NCI-H1048 (cell line): ENCODE measurements around the gene NXF3.
"Not testable (repeated sequence)": the region's sequence is repeated elsewhere in the genome, so short reads cannot be mapped to it uniquely, and the experiment has no call there.

ENCODE experiments used
- DNase-seq: peaks from one replicate; lab custom pipeline; 2025; lab: John Stamatoyannopoulos, UW

NXF3 gene

DNA sequence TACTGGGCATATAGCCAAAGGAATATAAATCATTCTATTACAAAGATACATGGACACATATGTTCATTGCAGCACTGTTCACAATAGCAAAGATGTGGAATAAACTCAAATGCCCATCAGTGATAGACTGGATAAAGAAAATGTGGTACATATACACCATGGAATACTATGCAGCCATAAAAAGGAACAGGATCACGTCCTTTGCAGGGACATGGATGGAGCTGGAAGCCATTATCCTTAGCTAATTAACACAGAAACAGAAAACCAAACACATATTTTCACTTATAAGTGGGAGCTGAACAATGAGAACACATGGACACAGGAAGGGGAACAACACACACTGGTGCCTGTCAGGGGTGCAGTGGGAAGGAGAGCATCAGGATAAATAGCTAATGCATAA lies 59.6 kb downstream of the NXF3 start:
- DNase-seq: not testable (repeated sequence)
